Large intestine (tissue), 3 donors: ENCODE measurements around the gene SLC45A1. TPM values are rescaled to one million over a fixed set of nuclear protein-coding genes. Genes with fewer than 3 reads are reported as not detected.

Experiments
- DNase-seq, 2 donors: peaks; one replicate each; pipeline versions ENCODE4 v3.0.0 to v3.0.0-alpha.2; 2013
- H3K27ac ChIP-seq: one replicate; pipeline ENCODE4 v1.5.1; 2013; ENCODE audit warnings: low read length
- H3K27me3 ChIP-seq: 2 replicates; pipeline ENCODE4 v1.6.1; 2013; ENCODE audit warnings: low read length; ENCODE audit not compliant: control insufficient read depth, insufficient read depth
- H3K36me3 ChIP-seq: 2 replicates; pipeline ENCODE4 v1.6.1; 2013; ENCODE audit warnings: low read length; ENCODE audit not compliant: control insufficient read depth, insufficient read depth
- H3K4me1 ChIP-seq: one replicate; pipeline ENCODE4 v1.6.1; 2013; ENCODE audit warnings: low read length; ENCODE audit not compliant: control insufficient read depth, insufficient read depth
- H3K4me3 ChIP-seq: one replicate; pipeline ENCODE4 v1.5.1; 2013; ENCODE audit warnings: low read length
- H3K9me3 ChIP-seq: one replicate; pipeline ENCODE4 v1.6.1; 2013; ENCODE audit warnings: mild to moderate bottlenecking, low read depth, low read length, moderate library complexity; ENCODE audit not compliant: control insufficient read depth
- WGBS: methylation state at CpG from one replicate; pipeline ENCODE4 v1.1.5; 2013; ENCODE audit warnings: low lambda C conversion rate; ENCODE audit not compliant: insufficient coverage; 5-methylcytosine and 5-hydroxymethylcytosine counted together
- polyA plus RNA-seq: library from polyadenylated mRNA; unstranded; fragments of 120-200 nt; gene quantifications from one replicate; pipeline ENCODE4 v1.2.1, GENCODE V29; 2013

The SLC45A1 gene
- polyA plus RNA-seq, 1 donor, result 2.0 TPM

DNA sequence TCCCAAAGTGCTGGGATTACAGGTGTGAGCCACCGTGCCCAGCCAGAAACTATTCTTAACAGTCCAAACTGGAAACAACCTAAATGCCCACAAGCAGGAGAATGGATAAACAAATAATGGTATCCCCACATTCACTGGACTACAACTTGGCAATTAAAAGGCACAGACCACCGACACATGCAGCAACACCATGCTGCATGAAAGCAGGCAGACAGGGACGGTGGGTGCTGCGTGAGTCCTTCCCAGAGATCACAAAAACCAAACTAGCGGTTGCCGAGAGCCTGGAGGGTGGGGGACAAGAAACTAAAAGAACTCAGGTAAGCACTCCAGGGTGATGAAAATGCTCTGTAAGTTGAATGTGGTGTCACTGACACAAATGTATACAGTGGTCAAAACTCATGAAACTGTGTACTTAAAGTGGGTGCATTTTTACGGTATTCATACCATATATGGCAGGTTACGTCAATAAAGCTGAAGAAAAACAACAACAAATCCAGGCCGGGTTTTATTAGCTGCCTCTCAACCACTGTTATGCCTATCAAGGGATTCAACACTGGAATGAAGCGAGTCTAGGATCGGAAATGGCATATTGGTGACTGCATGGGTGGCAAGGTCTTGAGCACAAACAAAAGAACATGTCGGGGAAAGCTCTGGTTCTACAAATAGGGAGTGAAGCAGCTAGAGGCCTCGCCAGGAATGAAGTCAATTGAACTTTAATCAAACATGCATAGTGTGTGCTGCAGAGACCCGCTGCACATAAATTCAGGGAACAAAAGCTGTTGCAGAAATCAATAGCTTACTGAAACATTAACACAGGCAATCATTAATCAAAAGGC lies 52.4 kb downstream of the SLC45A1 start:
- DNase-seq, result no peak
- H3K36me3 ChIP-seq, result peaks cover 45% of the 10 kb centered on the region

DNA sequence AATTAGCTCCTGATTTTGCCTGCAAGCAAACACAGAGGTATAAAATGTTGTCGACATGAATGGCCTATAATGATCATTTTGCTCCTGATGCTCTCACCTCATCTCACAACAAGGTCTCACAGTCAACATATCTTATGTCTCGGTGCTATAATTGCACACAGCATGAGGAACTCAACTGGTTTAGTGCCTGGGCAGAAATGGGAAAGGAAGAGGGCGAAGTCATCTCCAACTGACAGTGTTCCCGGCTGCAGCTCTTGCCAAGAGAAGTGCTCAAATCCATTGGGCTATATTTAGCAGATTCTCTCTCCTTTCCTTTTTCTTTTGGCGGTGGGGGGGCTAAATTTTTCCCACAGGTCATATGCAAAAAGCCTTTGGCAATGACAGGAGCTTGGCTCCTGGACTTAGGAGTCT lies 53.0 kb downstream of the SLC45A1 start:
- WGBS, result 29% methylated on average over 1 of the region's 5 CpGs
- peaks cover 31% of the 10 kb centered on the region for H3K4me1 ChIP-seq

More for the DNA sequence above, 52.4 kb downstream of the SLC45A1 start:
- Histone ChIP-seq H3K4me1 (peaks cover 31% of the 10 kb centered on the region), H3K4me3 (no peak overlapping the region), H3K27me3 (no peaks in the 10 kb centered on the region), H3K27ac (peak overlapping the region; percentile 15), H3K9me3 (no peaks in the 10 kb centered on the region)
- 80% methylated on average over 1 of the region's 14 CpGs for WGBS

DNA sequence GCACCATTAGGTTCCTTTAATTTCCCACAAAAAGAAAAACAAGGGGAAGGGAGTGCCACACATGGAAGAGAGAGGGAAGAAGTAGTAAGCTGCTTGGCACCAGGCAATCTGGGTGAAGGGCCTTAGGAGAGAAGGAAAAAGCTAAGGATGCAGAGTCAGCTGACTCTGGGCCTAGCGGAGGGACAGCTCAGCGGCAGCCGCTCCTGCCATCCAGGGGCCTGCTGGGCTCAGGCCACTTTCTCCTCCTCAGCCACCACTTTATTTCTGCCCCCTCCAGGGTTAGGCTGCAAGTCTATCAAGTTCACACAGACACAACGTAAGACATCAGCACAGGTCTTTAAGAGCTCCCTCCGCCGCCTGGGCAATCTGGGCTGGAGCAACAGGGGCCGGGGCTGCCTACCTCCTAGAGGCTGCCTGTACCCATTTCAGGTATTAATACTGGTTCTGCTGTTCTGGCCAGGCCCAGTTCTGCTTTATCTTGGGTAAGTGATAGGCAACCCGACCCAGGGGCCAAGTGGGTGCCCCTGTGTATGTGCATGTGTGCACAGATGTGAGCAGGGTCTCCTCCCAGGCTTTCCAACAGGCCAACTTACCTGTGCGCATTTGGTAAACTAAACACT lies 53.6 kb downstream of the SLC45A1 start:
- DNase-seq, result no peak
- no peak overlapping the region for H3K4me3 ChIP-seq
- no peaks in the 10 kb centered on the region for H3K9me3 ChIP-seq
- no CpG with 5 or more reads among the region's 9 CpGs for WGBS
- peaks cover 38% of the 10 kb centered on the region for H3K36me3 ChIP-seq
- peak overlapping the region; percentile 15 for H3K27ac ChIP-seq
- H3K27me3 ChIP-seq, result no peaks in the 10 kb centered on the region
- H3K4me1 ChIP-seq, result peaks cover 31% of the 10 kb centered on the region

More for the DNA sequence above, 53.0 kb downstream of the SLC45A1 start:
- H3K27ac ChIP-seq, result peak overlapping the region; percentile 15
- H3K4me3 ChIP-seq, result no peak overlapping the region
- no peak for DNase-seq
- no peaks in the 10 kb centered on the region for H3K9me3 ChIP-seq
- peaks cover 39% of the 10 kb centered on the region for H3K36me3 ChIP-seq
- no peaks in the 10 kb centered on the region for H3K27me3 ChIP-seq

DNA sequence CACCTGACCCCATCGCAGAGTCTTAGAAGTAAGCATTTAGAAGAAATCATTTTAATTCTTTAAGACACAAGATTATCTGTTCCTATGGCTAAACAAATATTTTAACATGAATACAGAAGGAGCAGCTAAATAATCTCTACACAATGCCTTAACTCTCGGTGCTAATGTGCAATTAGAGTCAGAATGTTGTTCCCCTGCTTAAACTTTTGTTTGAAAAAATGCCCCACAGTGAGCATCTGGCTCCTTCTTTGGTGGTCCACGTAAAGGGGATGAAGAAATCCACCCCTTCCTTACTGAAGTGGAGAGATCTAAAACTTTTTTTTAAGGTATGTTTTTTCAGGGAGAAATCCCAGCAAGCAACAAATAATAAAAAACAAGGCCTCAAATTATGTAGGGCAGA lies 55.2 kb downstream of the SLC45A1 start:
- DNase-seq, result no peak
- Histone ChIP-seq H3K9me3 (no peaks in the 10 kb centered on the region), H3K36me3 (peaks cover 39% of the 10 kb centered on the region), H3K27me3 (no peaks in the 10 kb centered on the region), H3K27ac (peak overlapping the region; percentile 53), H3K4me3 (no peak overlapping the region), H3K4me1 (peaks cover 27% of the 10 kb centered on the region)
- no CpG with 5 or more reads among the region's 3 CpGs for WGBS

DNA sequence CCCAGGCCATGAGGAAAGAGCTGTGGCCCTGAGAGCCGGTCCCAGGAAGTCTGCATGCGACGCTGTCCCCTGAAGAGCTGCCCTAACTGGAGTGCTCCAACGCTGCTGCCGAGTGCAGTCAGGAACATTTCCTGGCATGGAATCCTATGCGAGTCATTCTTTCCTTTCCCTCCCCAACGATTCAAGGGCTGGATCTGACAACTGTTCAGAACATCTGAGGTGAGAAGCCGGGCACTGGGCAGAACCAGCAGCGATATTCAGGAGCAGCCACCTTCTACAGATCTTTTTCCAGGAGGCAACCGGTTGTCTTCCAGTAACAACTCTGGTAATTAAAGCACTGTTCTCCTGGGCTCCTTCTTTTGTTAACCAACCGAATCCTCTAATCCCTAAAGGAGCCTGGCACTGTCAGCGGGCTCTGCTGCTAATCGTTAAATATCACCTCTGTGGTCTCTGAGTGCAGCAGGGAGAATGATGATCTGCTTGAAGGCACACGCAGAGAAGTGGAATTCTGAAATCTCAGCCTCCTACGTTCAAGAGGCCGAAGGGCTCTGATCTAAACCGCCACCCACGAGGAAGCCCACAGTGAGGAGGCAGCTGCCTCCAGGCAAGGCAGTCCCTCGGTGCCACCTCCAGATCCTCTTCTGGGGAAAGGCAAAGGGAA lies 55.8 kb downstream of the SLC45A1 start:
- H3K27ac ChIP-seq, result peak overlapping the region; percentile 53
- H3K36me3 ChIP-seq, result peaks cover 44% of the 10 kb centered on the region
- WGBS, result no CpG with 5 or more reads among the region's 19 CpGs
- H3K27me3 ChIP-seq, result no peaks in the 10 kb centered on the region
- DNase-seq, result no peak
- peaks cover 27% of the 10 kb centered on the region for H3K4me1 ChIP-seq
- H3K4me3 ChIP-seq, result no peak overlapping the region
- no peaks in the 10 kb centered on the region for H3K9me3 ChIP-seq

DNA sequence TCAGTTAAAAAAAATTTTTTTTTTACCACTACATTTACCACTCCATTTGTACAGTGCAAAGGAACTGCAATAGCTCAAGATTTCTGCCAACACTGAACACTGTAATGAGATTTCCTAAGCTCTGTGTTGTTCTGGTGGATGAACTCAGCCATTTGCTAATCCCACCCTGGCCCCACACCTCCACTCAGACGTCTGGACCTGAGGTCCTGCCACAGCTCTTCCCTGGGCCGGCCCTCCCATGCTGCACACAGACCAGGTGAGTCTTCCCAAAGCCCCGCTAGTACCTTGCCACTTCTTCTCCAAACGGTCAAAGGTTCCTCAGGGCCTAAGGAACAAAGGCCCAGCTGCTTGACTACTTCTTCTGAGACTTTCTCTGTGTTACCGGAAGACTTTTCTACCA lies 56.4 kb downstream of the SLC45A1 start:
- WGBS, result 40% methylated on average over 1 of the region's 5 CpGs

DNA sequence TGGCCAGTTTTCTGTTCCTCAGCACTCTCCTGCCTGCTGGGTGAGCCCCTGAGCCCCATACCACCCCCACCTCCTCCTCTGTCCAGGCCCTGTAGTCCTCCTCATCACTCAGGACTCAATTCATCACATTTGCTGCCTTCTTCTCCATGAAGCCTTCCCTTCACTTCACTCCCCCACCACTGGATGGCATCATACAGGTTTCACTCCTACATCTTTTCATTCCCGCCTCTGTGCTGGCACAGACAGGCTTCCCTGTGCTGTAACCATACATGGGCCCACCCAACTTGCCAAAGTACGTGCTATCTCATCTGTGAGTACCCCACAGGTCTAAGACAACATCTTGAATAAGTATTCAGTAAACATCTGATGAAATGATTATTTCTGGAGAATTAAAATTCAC lies 56.9 kb downstream of the SLC45A1 start:
- no CpG with 5 or more reads among the region's 2 CpGs for WGBS
- no peak for DNase-seq
- H3K36me3 ChIP-seq, result peaks cover 44% of the 10 kb centered on the region
- H3K27ac ChIP-seq, result peak overlapping the region; percentile 49
- no peaks in the 10 kb centered on the region for H3K9me3 ChIP-seq
- no peaks in the 10 kb centered on the region for H3K27me3 ChIP-seq
- H3K4me3 ChIP-seq, result no peak overlapping the region
- H3K4me1 ChIP-seq, result peaks cover 33% of the 10 kb centered on the region

More for the DNA sequence above, 56.4 kb downstream of the SLC45A1 start:
- Histone ChIP-seq H3K9me3 (no peaks in the 10 kb centered on the region), H3K36me3 (peaks cover 44% of the 10 kb centered on the region), H3K4me1 (peaks cover 29% of the 10 kb centered on the region), H3K27me3 (no peaks in the 10 kb centered on the region), H3K4me3 (no peak overlapping the region), H3K27ac (peak overlapping the region; percentile 49)
- DNase-seq, result no peak

DNA sequence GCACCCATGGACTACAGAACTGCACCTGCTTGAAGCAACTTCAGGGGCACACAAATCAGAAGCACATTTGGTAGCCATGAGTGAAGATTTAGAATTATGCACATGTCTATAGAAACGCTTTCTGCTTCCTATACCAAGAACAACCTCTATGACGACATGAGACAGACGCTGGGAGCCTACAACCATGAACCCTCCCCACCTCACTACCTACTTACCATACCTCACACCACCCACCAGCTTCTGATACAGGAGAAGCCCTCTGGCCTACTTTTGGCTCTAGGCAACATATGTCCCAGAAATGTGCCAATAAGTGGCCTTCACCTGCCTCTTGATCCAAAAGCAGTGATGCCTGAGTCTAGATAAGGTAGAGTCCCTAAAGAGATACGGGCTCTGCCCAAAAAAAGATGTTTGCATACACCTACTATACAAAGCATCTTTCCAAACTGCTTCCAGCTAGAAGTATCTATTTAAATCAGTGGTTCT lies 58.5 kb downstream of the SLC45A1 start:
- Histone ChIP-seq H3K4me1 (peaks cover 32% of the 10 kb centered on the region), H3K27ac (no peak overlapping the region), H3K36me3 (peaks cover 52% of the 10 kb centered on the region), H3K4me3 (no peak overlapping the region), H3K27me3 (no peaks in the 10 kb centered on the region), H3K9me3 (no peaks in the 10 kb centered on the region)
- no peak for DNase-seq
- WGBS, result no CpG with 5 or more reads among the region's 4 CpGs

DNA sequence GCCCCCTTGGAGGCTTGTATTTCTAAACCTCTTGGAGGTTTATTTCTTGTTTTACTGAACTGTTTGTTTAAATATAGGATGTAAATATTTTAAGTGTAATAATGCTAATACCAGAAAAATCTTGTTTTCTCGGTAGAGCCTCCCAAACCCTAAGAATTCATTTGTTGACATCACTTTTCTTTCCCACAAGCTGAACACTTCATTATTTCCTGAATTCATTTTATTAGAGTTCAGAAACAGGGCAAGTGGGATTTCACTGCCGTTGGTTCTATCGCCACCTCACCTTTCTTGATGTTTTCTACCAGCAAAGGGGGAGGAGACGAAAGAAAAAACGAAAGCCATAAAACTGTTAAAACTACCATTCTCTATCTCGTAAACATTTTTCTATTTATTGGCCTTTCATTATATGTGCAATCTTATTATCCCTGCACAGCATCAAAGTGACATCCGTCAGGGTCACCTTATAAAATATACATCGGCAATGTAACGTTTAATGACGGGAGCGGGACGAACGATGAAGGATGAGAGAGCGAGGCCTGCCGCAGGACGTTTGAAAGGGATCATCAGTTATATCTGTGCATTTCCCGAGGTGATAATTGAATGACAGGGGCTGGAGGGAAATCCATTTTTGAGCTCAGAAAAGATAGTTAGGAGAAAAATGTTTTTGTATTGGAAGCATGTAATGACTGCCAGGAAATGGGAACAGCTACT lies 59.5 kb downstream of the SLC45A1 start:
- no peaks in the 10 kb centered on the region for H3K9me3 ChIP-seq
- H3K4me3 ChIP-seq, result no peak overlapping the region
- H3K36me3 ChIP-seq, result peaks cover 51% of the 10 kb centered on the region
- WGBS, result 92% methylated on average over 11 of the region's 17 CpGs
- no peaks in the 10 kb centered on the region for H3K27me3 ChIP-seq
- DNase-seq, result no peak
- H3K4me1 ChIP-seq, result peaks cover 27% of the 10 kb centered on the region
- H3K27ac ChIP-seq, result no peak overlapping the region

DNA sequence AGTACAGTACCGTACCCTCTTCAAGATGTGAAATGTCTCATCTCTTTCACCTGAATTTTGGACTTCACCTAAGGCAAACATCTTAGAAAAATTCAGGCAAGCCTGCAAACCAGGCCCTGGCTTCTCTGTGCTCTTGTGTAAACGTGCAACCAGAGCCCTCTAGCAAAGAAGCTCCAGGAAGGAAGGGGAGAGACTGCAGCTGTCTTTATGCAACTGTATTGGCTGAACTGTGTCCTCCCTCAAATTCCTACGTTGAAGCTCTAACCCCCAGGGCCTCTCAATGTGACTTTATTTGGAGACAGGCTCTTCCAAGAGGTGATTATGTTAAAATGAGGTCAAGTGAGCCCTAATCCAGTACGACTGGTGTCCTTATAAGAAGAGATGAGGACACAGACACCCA lies 60.3 kb downstream of the SLC45A1 start:
- H3K36me3 ChIP-seq, result peaks cover 44% of the 10 kb centered on the region
- H3K4me3 ChIP-seq, result no peak overlapping the region
- peaks cover 21% of the 10 kb centered on the region for H3K4me1 ChIP-seq
- H3K27me3 ChIP-seq, result no peaks in the 10 kb centered on the region
- DNase-seq, result no peak
- WGBS, result 100% methylated on average over 1 of the region's 4 CpGs
- H3K27ac ChIP-seq, result peak overlapping the region; percentile 13
- no peaks in the 10 kb centered on the region for H3K9me3 ChIP-seq
